Heart right ventricle (tissue), 16 donors: ENCODE data around the gene WDR45. TPM values are rescaled to one million over a fixed set of nuclear protein-coding genes. Genes with fewer than 3 reads are reported as not detected.
A peak's percentile ranks its signal among the peaks of the same experiment; 100 is the strongest.

Experiments used
- ATAC-seq, 8 donors: fragments of 200-7000 bp; cut with Tn5 transposase; one replicate each; pipeline ENCODE4 v1.9.1; 2020; ENCODE audit warnings: mild to moderate bottlenecking in 8 of 8, moderate library complexity in 8 of 8, moderate number of reproducible peaks in 1 of 8
- DNase-seq, 2 donors: peaks; one replicate each; pipeline ENCODE4 v3.0.0-alpha.2; 2020
- H3K27ac ChIP-seq, 10 donors: fragments of 200-600 bp; sonication (generic) in 2 of 10; one replicate each; pipeline versions ENCODE4 v1.5.0 to v1.8.0; 2020 to 2022; ENCODE audit warnings: mild to moderate bottlenecking in 3 of 10
- H3K27me3 ChIP-seq, 7 donors: fragments of 200-600 bp; one replicate each; pipeline ENCODE4 v1.8.0; 2021 to 2022; ENCODE audit warnings: mild to moderate bottlenecking in 2 of 7
- H3K36me3 ChIP-seq, 9 donors: fragments of 200-600 bp; sonication (generic) in 1 of 9; one replicate each; pipeline versions ENCODE4 v1.5.0 to v1.8.0; 2020 to 2022; ENCODE audit warnings: mild to moderate bottlenecking in 2 of 9
- H3K4me1 ChIP-seq, 9 donors: fragments of 200-600 bp; sonication (generic) in 1 of 9; one replicate each; pipeline versions ENCODE4 v1.5.0 to v1.8.0; 2020 to 2022; ENCODE audit warnings: mild to moderate bottlenecking in 4 of 9
- H3K4me3 ChIP-seq, 10 donors: fragments of 200-600 bp; sonication (generic) in 2 of 10; one replicate each; pipeline versions ENCODE4 v1.5.0 to v1.8.0; 2020 to 2022; ENCODE audit warnings: mild to moderate bottlenecking in 7 of 10, moderate library complexity in 2 of 10
- H3K9me3 ChIP-seq, 11 donors: fragments of 200-600 bp in 10 of 11; sonication (generic) in 2 of 11; one replicate each; pipeline versions ENCODE4 v1.5.0 to v1.8.0; 2013 to 2022; ENCODE audit warnings: mild to moderate bottlenecking in 2 of 11, control low read depth in 1 of 11, moderate library complexity in 1 of 11
- WGBS, 2 donors: extraction: QIAGEN DNeasy Blood & Tissue Kit; methylation state at CpG; one replicate each; pipeline ENCODE4 v1.1.7; 2013; ENCODE audit warnings: inconsistent platforms in 1 of 2; 5-methylcytosine and 5-hydroxymethylcytosine counted together
- intact Hi-C, 10 donors: fragments of 100-400 bp; cut with DNase I; formaldehyde crosslinking; loops; one replicate each; pipeline versions ENCODE4 v1.11.1 to v1.14.2; 2022
- polyA plus RNA-seq, 2 donors: library from polyadenylated mRNA; stranded (reverse); fragments of 200-250 nt; gene quantifications; one replicate each; pipeline ENCODE4 v1.2.3, GENCODE V29; 2013
- total RNA-seq, 10 donors: library from RNA; stranded (reverse); fragmentation: NEBNext Ultra II Directional in 3 of 10; extraction: Animal tissue kit (Norgen Biotek cat#: 25700) in 3 of 10; gene quantifications; one replicate each; pipeline versions ENCODE4 v1.2.1 to v1.2.4, GENCODE V29; 2021 to 2023
- TF ChIP-seq, protein P1 (sequence below), 9 donors: fragments of 200-600 bp; sonication (generic) in 2 of 9; IDR thresholded peaks; one replicate each; pipeline versions ENCODE4 v1.5.0 to v1.8.0; 2021 to 2022; ENCODE audit warnings: antibody characterized with exemption in 9 of 9, mild to moderate bottlenecking in 5 of 9, moderate library complexity in 1 of 9
- donor health status: Arrhythmogenic right ventricular cardiomyopathy.
- donor health status: ischemic (EF 13 %, LVEDD 7.1; RV severe dilation, severe dysfunction).
- donor health status: healthy with polysubstance abuse.
- donor health status: DM: no; HTN: yes; CAD: no.
- donor health status: DM: no; HTN: no; CAD: no.
- donor health status: ischemic (EF 25% LVEDD 6.9; RV normal size, moderate dysfunction).
- donor health status: ischemic (EF 25% LVEDD 5.7; RV mildly dilated, moderate dysfunction).
- donor health status: healthy.
- donor health status: DM: yes; HTN: yes; CAD: no.
- donor health status: Ischemic cardiomyopathy.
- donor health status: ischemic (EF 35%, LVEDD 5.7; RV mildly dilated, moderate dysfunction).
- donor health status: nonischemic (EF 11% LVEDD 7.7; RV severe dilation, severe dysfunction).
- donor health status: DM: yes; HTN: yes; CAD: no.
- donor health status: PGD.
- donor health status: ischemic (EF 29% LVEDD 5.4; RV normal size, mild dysfunction).
- donor health status: nonischemic (EF 23%, LVEDD 6.1; RV moderate dilation, normal function).

The WDR45 gene
- total and polyA plus RNA-seq, 12 donors, result 45.7 to 107 (median 62.2) TPM

DNA sequence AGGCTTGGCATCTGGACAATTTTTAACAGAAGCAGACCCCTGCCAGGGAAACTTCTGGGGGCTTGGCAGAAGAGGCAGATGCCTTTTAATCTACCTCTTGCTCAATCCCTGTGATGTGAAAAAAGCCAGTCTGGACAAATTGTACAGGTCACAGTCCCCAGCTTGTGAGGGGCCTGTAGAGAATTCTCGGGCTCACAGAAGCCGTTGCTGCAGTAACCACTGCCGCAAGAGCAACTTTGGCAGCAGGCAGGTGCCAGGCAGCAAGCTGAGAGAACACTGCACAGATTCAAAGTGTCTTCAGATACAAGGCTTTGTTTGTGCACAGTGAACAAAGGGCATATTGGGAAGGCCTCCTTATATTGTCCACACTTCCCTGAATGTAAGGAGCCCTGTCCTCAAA, 32.1 kb upstream of the WDR45 start:
- DNase-seq (no peak), ATAC-seq (peak in 1 of 8 donors; percentile 69)
- Histone ChIP-seq H3K4me1 (no peaks in the 10 kb centered on the region), H3K9me3 (no peaks in the 10 kb centered on the region), H3K27me3 (no peaks in the 10 kb centered on the region), H3K4me3 (no peak overlapping the region), H3K27ac (no peak overlapping the region), H3K36me3 (peaks cover 0 to 65% (median 3%) of the 10 kb centered on the region in 9 donors)
- TF ChIP-seq, protein P1, sequence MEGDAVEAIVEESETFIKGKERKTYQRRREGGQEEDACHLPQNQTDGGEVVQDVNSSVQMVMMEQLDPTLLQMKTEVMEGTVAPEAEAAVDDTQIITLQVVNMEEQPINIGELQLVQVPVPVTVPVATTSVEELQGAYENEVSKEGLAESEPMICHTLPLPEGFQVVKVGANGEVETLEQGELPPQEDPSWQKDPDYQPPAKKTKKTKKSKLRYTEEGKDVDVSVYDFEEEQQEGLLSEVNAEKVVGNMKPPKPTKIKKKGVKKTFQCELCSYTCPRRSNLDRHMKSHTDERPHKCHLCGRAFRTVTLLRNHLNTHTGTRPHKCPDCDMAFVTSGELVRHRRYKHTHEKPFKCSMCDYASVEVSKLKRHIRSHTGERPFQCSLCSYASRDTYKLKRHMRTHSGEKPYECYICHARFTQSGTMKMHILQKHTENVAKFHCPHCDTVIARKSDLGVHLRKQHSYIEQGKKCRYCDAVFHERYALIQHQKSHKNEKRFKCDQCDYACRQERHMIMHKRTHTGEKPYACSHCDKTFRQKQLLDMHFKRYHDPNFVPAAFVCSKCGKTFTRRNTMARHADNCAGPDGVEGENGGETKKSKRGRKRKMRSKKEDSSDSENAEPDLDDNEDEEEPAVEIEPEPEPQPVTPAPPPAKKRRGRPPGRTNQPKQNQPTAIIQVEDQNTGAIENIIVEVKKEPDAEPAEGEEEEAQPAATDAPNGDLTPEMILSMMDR (IDR thresholded peaks at IDR 0.05), result no peak
- WGBS, 2 donors, result 76% methylated on average over 3 of the region's 3 CpGs
- intact Hi-C loops, result no loop called here

DNA sequence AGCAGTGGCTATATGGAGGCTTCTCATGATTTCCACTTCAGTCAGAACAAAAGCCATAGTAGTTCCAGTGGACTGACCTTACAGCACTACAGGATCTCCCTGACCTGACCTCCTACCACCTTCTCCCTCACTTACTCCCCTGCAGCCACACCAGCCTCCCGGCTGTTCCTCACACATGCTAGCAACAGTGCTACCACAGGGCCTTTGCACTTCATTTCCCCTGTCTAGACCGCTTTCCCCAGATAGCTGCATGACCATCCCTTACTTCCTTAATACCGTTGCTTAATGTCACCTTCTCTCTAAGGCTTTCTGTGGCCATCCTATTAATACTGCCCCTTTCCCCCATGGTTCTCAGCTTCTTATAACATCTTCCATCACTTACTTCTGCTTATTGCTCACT, 30.7 kb upstream of the WDR45 start:
- WGBS, 2 donors, result 93 to 95% methylated on average over 2 to 3 of the region's 3 CpGs

DNA sequence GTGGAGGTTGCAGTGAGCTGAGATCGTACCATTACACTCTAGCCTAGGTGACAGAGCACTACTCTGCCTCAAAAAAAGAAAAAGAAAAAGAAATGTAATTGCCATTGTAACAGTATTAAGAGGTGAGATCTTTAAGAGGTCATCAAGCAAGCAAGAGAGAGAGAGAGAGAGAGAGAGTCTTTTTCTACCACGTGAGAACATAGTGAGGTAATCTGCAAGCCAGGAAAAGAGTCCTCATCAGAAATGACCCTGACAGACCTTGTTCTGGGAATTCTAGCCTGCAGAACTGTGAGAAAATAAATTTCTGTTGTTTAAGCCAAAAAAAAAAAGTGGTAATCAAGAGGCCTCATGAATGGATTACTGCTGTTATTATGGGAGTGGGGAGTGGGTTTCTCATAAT, 29.0 kb upstream of the WDR45 start:
- Histone ChIP-seq H3K4me1 (no peaks in the 10 kb centered on the region), H3K36me3 (peaks cover 0 to 37% (median 0%) of the 10 kb centered on the region in 9 donors), H3K4me3 (no peak overlapping the region), H3K27ac (no peak overlapping the region), H3K9me3 (no peaks in the 10 kb centered on the region), H3K27me3 (no peaks in the 10 kb centered on the region)
- no peak for DNase-seq
- intact Hi-C loops, result loop anchor here in 1 of 10 donors (10.0 kb wide), 1 partner anchor 64 kb away; the partner anchor contains the start of gene TFE3
- WGBS, 2 donors, result 59 to 61% methylated on average over 2 of the region's 2 CpGs
- TF ChIP-seq, protein P1 (IDR thresholded peaks at IDR 0.05), result no peak
- ATAC-seq, result peak in 1 of 8 donors; percentile 39

More for the DNA sequence above, 30.7 kb upstream of the WDR45 start:
- DNase-seq (no peak), ATAC-seq (no peak)
- H3K27me3 ChIP-seq, result no peaks in the 10 kb centered on the region
- H3K36me3 ChIP-seq, result peaks cover 0 to 51% (median 0%) of the 10 kb centered on the region in 9 donors
- intact Hi-C loops, result no loop called here
- TF ChIP-seq, protein P1 (IDR thresholded peaks at IDR 0.05), result no peak
- H3K4me3 ChIP-seq, result no peak overlapping the region
- no peak overlapping the region for H3K27ac ChIP-seq
- no peaks in the 10 kb centered on the region for H3K4me1 ChIP-seq
- H3K9me3 ChIP-seq, result no peaks in the 10 kb centered on the region

DNA sequence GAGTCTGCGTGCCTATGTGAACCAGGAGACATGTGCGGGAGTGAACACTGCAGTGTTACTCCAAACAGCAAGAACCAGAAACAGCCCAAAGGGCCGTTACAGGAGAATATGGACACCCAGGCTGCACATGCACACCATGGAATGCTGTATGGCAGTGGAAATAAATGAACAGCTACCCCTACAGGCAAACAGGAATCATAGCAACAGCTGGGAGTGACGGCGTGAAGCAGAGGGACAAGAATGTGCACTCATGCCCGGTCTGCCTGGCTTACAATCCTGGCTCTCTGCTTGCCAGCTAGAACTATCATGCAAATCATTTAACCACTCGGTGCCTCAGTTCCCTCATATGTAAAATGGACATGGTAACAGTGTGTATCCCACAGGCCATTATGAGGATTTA, 27.2 kb upstream of the WDR45 start:
- peak in 1 of 2 donors; percentile 13 for DNase-seq

More for the DNA sequence above, 27.2 kb upstream of the WDR45 start:
- ATAC-seq, result peak; percentile 47 to 83 (median 76)
- intact Hi-C loops, result loop anchor here in 1 of 10 donors (10.0 kb wide), 1 partner anchor 62 kb away; the partner anchor contains the start of gene TFE3
- Histone ChIP-seq H3K36me3 (peaks cover 0 to 20% (median 0%) of the 10 kb centered on the region in 9 donors), H3K9me3 (no peaks in the 10 kb centered on the region), H3K4me3 (no peak overlapping the region), H3K27me3 (no peaks in the 10 kb centered on the region), H3K4me1 (no peaks in the 10 kb centered on the region), H3K27ac (no peak overlapping the region)
- TF ChIP-seq, protein P1 (IDR thresholded peaks at IDR 0.05), result peak in 8 of 9 donors; percentile 9 to 48 (median 40)
- WGBS, 2 donors, result 39 to 40% methylated on average over 7 of the region's 7 CpGs
